Activated B cell treated with CpG ODN at 0.5 μM for 24 hours (primary cell): ENCODE results near the gene PRMT9. TPM values are rescaled to one million over a fixed set of nuclear protein-coding genes. Genes with fewer than 3 reads are reported as not detected.
A peak's percentile ranks its signal among the peaks of the same experiment; 100 is the strongest.

Experiments
- ATAC-seq: fragments of 200-7000 bp; cut with Tn5 transposase; one replicate; pipeline ENCODE4 v1.10.0; 2021; ENCODE audit warnings: low read depth, mild to moderate bottlenecking, moderate library complexity
- CTCF ChIA-PET: fragments of 350-600 bp; sonication (Branson Sonifier 250); formaldehyde crosslinking; loops from one replicate; lab custom pipeline; 2021; ENCODE audit warnings: antibody characterized with exemption; lab: Charles Lee
- POLR2A ChIA-PET: fragments of 350-600 bp; sonication (Branson Sonifier 250); formaldehyde crosslinking; loops from one replicate; lab custom pipeline; 2021; ENCODE audit warnings: antibody characterized with exemption; lab: Charles Lee
- DNase-seq: peaks from one replicate; pipeline ENCODE4 v3.0.0; 2022
- H3K27ac Mint-ChIP-seq: one replicate; pipeline ENCODE4 v1.8.0; 2020; ENCODE audit warnings: mixed read lengths
- H3K27me3 Mint-ChIP-seq: one replicate; pipeline ENCODE4 v1.8.0; 2021; ENCODE audit warnings: mixed read lengths
- H3K36me3 Mint-ChIP-seq: one replicate; pipeline ENCODE4 v1.8.0; 2021; ENCODE audit warnings: low read depth, mixed read lengths
- H3K4me1 Mint-ChIP-seq: one replicate; pipeline ENCODE4 v1.8.0; 2021; ENCODE audit warnings: mixed read lengths
- H3K4me3 Mint-ChIP-seq: one replicate; pipeline ENCODE4 v1.8.0; 2020; ENCODE audit warnings: mild to moderate bottlenecking, mixed read lengths
- H3K9me3 Mint-ChIP-seq: one replicate; pipeline ENCODE4 v1.8.0; 2020; ENCODE audit warnings: mixed read lengths
- CTCF ChIP-seq: fragments of 200-600 bp; IDR thresholded peaks from one replicate; pipeline ENCODE4 v1.8.0; 2022; ENCODE audit warnings: antibody characterized with exemption, mild to moderate bottlenecking
- intact Hi-C: fragments of 100-400 bp; cut with micrococcal nuclease; formaldehyde crosslinking; loops from one replicate; pipeline ENCODE4 v1.15.1; 2024
- total RNA-seq: library from RNA; stranded (reverse); gene quantifications from 2 replicates; pipeline ENCODE4 v1.2.3, GENCODE V29; 2022

Gene PRMT9
- total RNA-seq, 1 donor from 2014 or later, result 7.4 TPM

- Mint-ChIP-seq H3K4me3 (no peak overlapping the region), H3K9me3 (no peaks in the 10 kb centered on the region), H3K36me3 (peaks cover 80% of the 10 kb centered on the region), H3K4me1 (no peaks in the 10 kb centered on the region), H3K27me3 (no peaks in the 10 kb centered on the region), H3K27ac (no peak overlapping the region)
- ATAC-seq (no peak), DNase-seq (no peak)
- no peak for TF ChIP-seq CTCF
- intact Hi-C loops, result no loop called here
- POLR2A ChIA-PET, result no interaction called here
- CTCF ChIA-PET, result no interaction called here
These were observed 55.5 kb downstream of the PRMT9 start for GRCh38 chr4:147628415-147628814.

DNA sequence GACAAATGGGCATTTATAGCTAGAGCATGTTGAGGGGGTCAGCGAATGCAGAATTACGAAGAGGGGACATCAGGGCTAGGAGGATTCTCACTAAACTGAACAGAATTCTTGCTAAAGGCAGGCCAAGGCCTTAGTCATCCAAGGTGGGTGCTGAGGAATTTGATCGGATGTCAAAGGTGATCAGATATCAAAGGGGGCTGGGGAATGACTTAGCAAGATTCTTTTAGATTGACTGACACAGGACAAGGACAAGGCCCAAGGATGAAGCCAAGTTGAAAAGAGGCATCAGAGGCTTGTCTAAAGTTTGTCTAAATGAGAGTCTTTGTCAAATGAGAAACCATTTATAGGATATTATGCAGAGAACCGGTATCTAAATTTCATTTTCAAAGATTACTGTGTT lies 57.1 kb downstream of the PRMT9 start:
- no peak for ATAC-seq
- no peaks in the 10 kb centered on the region for H3K9me3 Mint-ChIP-seq
- no peak for TF ChIP-seq CTCF
- H3K4me3 Mint-ChIP-seq, result no peak overlapping the region
- no peak for DNase-seq
- peaks cover 77% of the 10 kb centered on the region for H3K36me3 Mint-ChIP-seq
- ChIA-PET POLR2A (interaction anchor here (1.0 kb wide), 1 partner anchor 9 kb away, joined by 3 read pairs; the partner anchor contains the start of gene TMEM184C), CTCF (no interaction called here)
- H3K4me1 Mint-ChIP-seq, result peaks cover 5% of the 10 kb centered on the region
- no peaks in the 10 kb centered on the region for H3K27me3 Mint-ChIP-seq
- intact Hi-C loops, result no loop called here
- H3K27ac Mint-ChIP-seq, result no peak overlapping the region

GRCh38 chr4:147625733-147626132 lies 58.2 kb downstream of the PRMT9 start:
- no peaks in the 10 kb centered on the region for H3K27me3 Mint-ChIP-seq
- ATAC-seq, result no peak
- CTCF ChIA-PET, result no interaction called here

DNA sequence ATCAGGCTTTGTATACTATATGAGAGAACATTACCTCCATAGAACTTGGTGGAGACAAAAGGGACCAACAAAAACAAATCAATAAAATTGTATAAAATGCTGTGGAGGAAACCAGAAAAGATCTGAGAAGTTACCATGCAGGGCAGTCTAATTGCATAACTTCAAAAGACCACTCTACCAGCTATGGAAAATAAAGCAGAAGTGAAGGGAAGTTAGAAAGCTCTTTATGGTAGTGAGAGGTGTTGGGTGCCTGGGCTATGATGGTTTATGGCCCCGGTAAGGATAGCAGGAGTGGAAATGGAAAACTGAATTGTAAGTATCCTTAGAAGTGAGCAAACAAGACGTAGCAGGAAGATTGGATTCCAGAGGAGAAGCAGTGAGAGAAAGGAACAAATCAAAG lies 63.6 kb downstream of the PRMT9 start:
- ChIA-PET POLR2A (no interaction called here), CTCF (no interaction called here)
- Mint-ChIP-seq H3K27ac (no peak overlapping the region), H3K36me3 (peaks cover 52% of the 10 kb centered on the region), H3K4me1 (peaks cover 48% of the 10 kb centered on the region), H3K4me3 (no peak overlapping the region), H3K9me3 (no peaks in the 10 kb centered on the region), H3K27me3 (peaks cover 2% of the 10 kb centered on the region)
- no peak for TF ChIP-seq CTCF
- DNase-seq, result no peak
- no peak for ATAC-seq
- intact Hi-C loops, result no loop called here

More at GRCh38 chr4:147625733-147626132, 58.2 kb downstream of the PRMT9 start:
- intact Hi-C loops, result no loop called here
- H3K4me3 Mint-ChIP-seq, result no peak overlapping the region
- TF ChIP-seq CTCF, result no peak
- DNase-seq, result no peak
- peaks cover 71% of the 10 kb centered on the region for H3K36me3 Mint-ChIP-seq
- no peaks in the 10 kb centered on the region for H3K9me3 Mint-ChIP-seq
- peaks cover 9% of the 10 kb centered on the region for H3K4me1 Mint-ChIP-seq
- no peak overlapping the region for H3K27ac Mint-ChIP-seq
- POLR2A ChIA-PET, result no interaction called here

DNA sequence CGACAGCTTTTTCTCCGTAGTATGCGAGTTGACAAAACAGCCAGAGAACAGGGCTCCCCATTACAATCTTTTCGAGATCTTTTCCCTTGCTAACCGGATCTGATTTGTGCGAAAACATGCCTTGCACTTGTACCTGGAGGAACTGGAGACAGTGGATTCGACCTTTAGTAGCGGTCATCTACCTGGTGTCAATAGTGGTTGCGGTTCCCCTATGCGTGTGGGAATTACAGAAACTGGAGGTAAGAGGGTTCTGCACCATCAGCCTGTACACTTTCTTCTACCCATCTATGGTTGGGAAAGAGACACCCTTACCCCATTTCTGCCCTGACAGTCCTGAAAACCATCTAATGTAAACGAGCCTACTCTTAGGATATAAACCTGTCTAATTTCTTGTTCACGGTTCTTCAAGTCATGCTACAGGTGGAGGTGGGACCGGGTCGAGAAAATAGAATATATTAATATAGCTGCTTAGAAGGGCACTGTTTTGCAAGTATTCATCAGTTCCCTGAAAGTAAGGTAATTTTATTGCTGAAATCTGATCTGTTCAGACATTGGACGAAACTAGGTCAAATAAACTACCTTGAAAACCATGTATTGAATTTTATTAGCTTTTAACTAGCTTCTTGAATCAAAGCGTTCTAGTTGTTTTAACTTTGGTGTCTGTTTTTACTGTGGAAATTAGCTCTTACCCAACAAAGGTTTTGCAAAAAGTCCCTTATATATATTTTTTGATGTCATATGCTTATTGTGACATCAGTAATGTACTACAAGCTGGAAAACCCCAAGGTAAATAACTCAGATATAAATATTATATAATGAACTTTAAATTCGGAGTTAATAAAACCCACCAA lies 65.9 kb downstream of the PRMT9 start:
- Mint-ChIP-seq H3K4me3 (peak overlapping the region; percentile 98), H3K36me3 (peaks cover 35% of the 10 kb centered on the region), H3K27me3 (peaks cover 2% of the 10 kb centered on the region), H3K4me1 (peaks cover 48% of the 10 kb centered on the region), H3K9me3 (no peaks in the 10 kb centered on the region), H3K27ac (peak overlapping the region; percentile 96)
- ChIA-PET CTCF (interaction anchor here (0.9 to 1.3 kb wide), 3 partner anchors 13 to 66 kb away, joined by 3 read pairs; partner anchors contain the start of gene PRMT9), POLR2A (interaction anchor here (0.6 to 3.3 kb wide), 8 partner anchors 8 to 1998 kb away, joined by 3 to 43 read pairs (median 4); partner anchors contain the start of genes NR3C2 and PRMT9)
- intact Hi-C loops, result loop anchor here (1.0 to 10.0 kb wide), 6 partner anchors 66 to 2001 kb away; partner anchors contain the start of genes LSM6, MMAA, NR3C2 and PRMT9
- TF ChIP-seq CTCF, result no peak
- DNase-seq (no peak), ATAC-seq (no peak)
